ENCODE measurements around the gene ZBTB9. TPM values are rescaled to one million over a fixed set of nuclear protein-coding genes. Genes with fewer than 3 reads are reported as not detected.

Gene ZBTB9
- total RNA-seq, 4 donors from 2014 or later = 2.8 to 4.8 (median 3.3) TPM

- Histone ChIP-seq H3K4me1 (peaks cover 13 to 23% (median 14%) of the 10 kb centered on the region in 3 donors), H3K9me3 (no peaks in the 10 kb centered on the region), H3K4me3 (no peak overlapping the region), H3K27ac (no peak overlapping the region), H3K27me3 (no peaks in the 10 kb centered on the region), H3K36me3 (peaks cover 0 to 44% (median 7%) of the 10 kb centered on the region in 3 donors)
- no peak for DNase-seq
- WGBS, 2 donors = 50 to 57% methylated on average over 3 of the region's 3 CpGs
- TF ChIP-seq, protein P1, sequence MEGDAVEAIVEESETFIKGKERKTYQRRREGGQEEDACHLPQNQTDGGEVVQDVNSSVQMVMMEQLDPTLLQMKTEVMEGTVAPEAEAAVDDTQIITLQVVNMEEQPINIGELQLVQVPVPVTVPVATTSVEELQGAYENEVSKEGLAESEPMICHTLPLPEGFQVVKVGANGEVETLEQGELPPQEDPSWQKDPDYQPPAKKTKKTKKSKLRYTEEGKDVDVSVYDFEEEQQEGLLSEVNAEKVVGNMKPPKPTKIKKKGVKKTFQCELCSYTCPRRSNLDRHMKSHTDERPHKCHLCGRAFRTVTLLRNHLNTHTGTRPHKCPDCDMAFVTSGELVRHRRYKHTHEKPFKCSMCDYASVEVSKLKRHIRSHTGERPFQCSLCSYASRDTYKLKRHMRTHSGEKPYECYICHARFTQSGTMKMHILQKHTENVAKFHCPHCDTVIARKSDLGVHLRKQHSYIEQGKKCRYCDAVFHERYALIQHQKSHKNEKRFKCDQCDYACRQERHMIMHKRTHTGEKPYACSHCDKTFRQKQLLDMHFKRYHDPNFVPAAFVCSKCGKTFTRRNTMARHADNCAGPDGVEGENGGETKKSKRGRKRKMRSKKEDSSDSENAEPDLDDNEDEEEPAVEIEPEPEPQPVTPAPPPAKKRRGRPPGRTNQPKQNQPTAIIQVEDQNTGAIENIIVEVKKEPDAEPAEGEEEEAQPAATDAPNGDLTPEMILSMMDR (IDR thresholded peaks at IDR 0.05) = no peak
- TF ChIP-seq POLR2A (IDR thresholded peaks at IDR 0.05) = no peak
- intact Hi-C loops (cut with DNase I) = no loop called here
Measured at GRCh38 chr6:33450434-33450833, 3.9 kb upstream of the ZBTB9 start.

GRCh38 chr6:33451606-33452005, 2.8 kb upstream of the ZBTB9 start:
- peaks cover 13 to 32% (median 14%) of the 10 kb centered on the region in 3 donors for H3K4me1 ChIP-seq

DNA sequence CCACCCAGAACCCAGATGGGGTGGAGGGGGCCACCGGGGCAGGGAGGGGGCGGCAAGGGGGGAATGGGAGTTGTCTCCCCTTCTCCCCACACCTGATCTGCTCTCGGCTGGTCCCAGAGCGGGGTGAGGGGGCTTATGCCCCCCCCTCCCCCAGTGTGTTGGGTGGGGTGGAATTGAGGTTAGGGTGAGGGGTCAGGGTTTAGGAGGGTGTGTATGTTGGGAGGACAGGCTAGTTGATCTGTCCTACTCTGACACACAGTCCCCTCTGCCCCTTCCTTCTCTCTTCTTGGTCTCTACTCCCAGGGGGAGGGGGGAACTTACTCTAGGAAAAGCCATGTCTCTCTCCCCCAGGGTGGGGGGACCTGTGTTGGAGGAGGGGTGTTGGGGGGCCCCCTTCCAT, 1.9 kb upstream of the ZBTB9 start:
- 60 to 80% methylated on average over 1 to 3 of the region's 4 CpGs for WGBS, 2 donors
- no peak for DNase-seq

More at GRCh38 chr6:33451606-33452005, 2.8 kb upstream of the ZBTB9 start:
- H3K36me3 ChIP-seq = peaks cover 0 to 48% (median 7%) of the 10 kb centered on the region in 3 donors
- no peaks in the 10 kb centered on the region for H3K27me3 ChIP-seq
- no peak overlapping the region for H3K27ac ChIP-seq
- H3K9me3 ChIP-seq = no peaks in the 10 kb centered on the region
- H3K4me3 ChIP-seq = no peak overlapping the region
- TF ChIP-seq, protein P1 (IDR thresholded peaks at IDR 0.05) = no peak
- TF ChIP-seq POLR2A (IDR thresholded peaks at IDR 0.05) = no peak
- intact Hi-C loops (cut with DNase I) = no loop called here
- WGBS, 2 donors = 86 to 90% methylated on average over 5 to 6 of the region's 15 CpGs
- DNase-seq = no peak

DNA sequence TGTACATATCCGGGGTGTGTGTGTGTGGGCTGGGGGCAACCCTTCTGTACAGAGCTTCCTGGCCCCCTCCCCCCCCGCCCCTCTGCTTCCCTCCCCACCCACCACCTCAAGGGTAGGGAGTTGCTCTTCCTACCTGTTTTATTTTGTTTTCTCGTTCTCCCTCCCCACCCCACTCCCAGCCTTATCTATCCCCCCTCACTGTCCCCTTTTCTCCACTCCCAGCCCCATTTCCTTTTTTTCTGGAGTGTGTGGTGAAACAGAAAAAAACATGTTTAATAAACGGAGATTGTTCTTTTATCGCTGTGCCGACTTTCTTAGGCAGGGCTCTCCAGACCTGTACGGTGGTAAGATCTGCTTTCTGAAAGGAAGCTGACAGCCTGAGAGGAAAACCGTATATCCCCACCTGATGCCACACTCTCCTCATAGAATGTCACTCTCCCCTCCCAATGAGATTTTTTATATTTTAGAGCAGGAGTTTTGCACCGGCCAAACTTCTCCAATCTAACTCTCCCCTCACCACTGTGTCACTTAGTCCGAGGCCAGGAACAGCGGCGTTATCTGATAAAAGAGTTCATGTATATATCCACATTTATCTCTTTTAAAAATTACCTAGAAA, 875 bp upstream of the ZBTB9 start:
- Histone ChIP-seq H3K9me3 (no peaks in the 10 kb centered on the region), H3K4me1 (peaks cover 13 to 32% (median 14%) of the 10 kb centered on the region in 3 donors), H3K4me3 (peak overlapping the region; percentile 68 to 84 (median 78)), H3K27me3 (no peaks in the 10 kb centered on the region), H3K27ac (peak overlapping the region; percentile 80 to 90 (median 86)), H3K36me3 (peaks cover 0 to 41% (median 3%) of the 10 kb centered on the region in 3 donors)
- TF ChIP-seq, protein P1 (IDR thresholded peaks at IDR 0.05) = no peak
- no peak for TF ChIP-seq POLR2A (IDR thresholded peaks at IDR 0.05)
- intact Hi-C loops (cut with DNase I) = no loop called here
- no peak for DNase-seq
- 1 to 2% methylated on average over 12 of the region's 12 CpGs for WGBS, 2 donors

More for the DNA sequence above, 1.9 kb upstream of the ZBTB9 start:
- intact Hi-C loops (cut with DNase I) = no loop called here
- peaks cover 0 to 48% (median 7%) of the 10 kb centered on the region in 3 donors for H3K36me3 ChIP-seq
- TF ChIP-seq POLR2A (IDR thresholded peaks at IDR 0.05) = no peak
- TF ChIP-seq, protein P1 (IDR thresholded peaks at IDR 0.05) = no peak
- peaks cover 13 to 32% (median 14%) of the 10 kb centered on the region in 3 donors for H3K4me1 ChIP-seq
- no peaks in the 10 kb centered on the region for H3K27me3 ChIP-seq
- no peak overlapping the region for H3K4me3 ChIP-seq
- peak overlapping the region in 1 of 4 donors; percentile 90 for H3K27ac ChIP-seq
- no peaks in the 10 kb centered on the region for H3K9me3 ChIP-seq

DNA sequence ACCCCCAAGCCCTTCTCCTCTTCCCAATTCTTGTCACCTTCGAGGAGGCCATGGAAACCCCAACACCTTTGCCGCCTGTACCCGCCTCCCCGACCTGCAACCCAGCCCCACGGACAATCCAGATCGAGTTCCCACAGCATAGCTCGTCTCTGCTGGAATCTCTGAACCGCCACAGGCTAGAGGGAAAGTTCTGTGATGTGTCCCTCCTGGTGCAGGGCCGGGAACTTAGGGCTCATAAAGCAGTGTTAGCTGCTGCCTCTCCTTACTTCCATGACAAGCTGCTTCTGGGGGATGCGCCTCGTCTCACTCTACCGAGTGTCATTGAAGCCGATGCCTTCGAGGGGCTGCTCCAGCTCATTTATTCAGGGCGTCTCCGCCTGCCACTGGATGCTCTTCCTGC, 675 bp downstream of the ZBTB9 start:
- DNase-seq = no peak
- TF ChIP-seq, protein P1 (IDR thresholded peaks at IDR 0.05) = no peak
- TF ChIP-seq POLR2A (IDR thresholded peaks at IDR 0.05) = no peak
- peak overlapping the region; percentile 68 to 84 (median 78) for H3K4me3 ChIP-seq
- intact Hi-C loops (cut with DNase I) = no loop called here
- H3K27ac ChIP-seq = peak overlapping the region in 3 of 4 donors; percentile 80 to 90 (median 83)
- no peaks in the 10 kb centered on the region for H3K27me3 ChIP-seq
- H3K36me3 ChIP-seq = peaks cover 0 to 26% (median 0%) of the 10 kb centered on the region in 3 donors
- no peaks in the 10 kb centered on the region for H3K9me3 ChIP-seq
- 3 to 50% methylated on average over 5 to 16 of the region's 16 CpGs for WGBS, 2 donors
- H3K4me1 ChIP-seq = peaks cover 13 to 32% (median 14%) of the 10 kb centered on the region in 3 donors
